Skin epidermis (tissue), 12 donors: ENCODE results near the gene COL23A1.

Source experiments
- H3K27ac ChIP-seq, 21 experiments: fragments of 200-600 bp; sonication (generic) in 11 of 21; one replicate each; pipeline ENCODE4 v1.5.0; 2020; ENCODE audit warnings: mild to moderate bottlenecking in 3 of 21, inconsistent platforms in 2 of 21, moderate library complexity in 2 of 21
- H3K4me3 ChIP-seq, 7 experiments: fragments of 200-600 bp; sonication (generic) in 2 of 7; one replicate each; pipeline ENCODE4 v1.5.0; 2020; ENCODE audit warnings: inconsistent platforms in 2 of 7, mild to moderate bottlenecking in 2 of 7, moderate library complexity in 1 of 7

COL23A1 gene

GRCh38 chr5:178590141-178590923 lies at the start of gene COL23A1:
COL23A1 (minus strand) TSS chr5:178590393.
- peak within 1 kb of the TSS in 7 of 21 experiments; percentile 1 to 45 (median 12) for H3K27ac ChIP-seq
- peak within 1 kb of the TSS; percentile 28 to 55 (median 38) for H3K4me3 ChIP-seq

- H3K27ac ChIP-seq = no peak overlapping the region
- H3K4me3 ChIP-seq = no peak overlapping the region
These were observed 47.3 kb upstream of the COL23A1 start for GRCh38 chr5:178637356-178638074.

GRCh38 chr5:178632285-178632684 lies 42.1 kb upstream of the COL23A1 start:
- no peak overlapping the region for H3K27ac ChIP-seq
- no peak overlapping the region for H3K4me3 ChIP-seq

GRCh38 chr5:178630951-178631350 lies 40.8 kb upstream of the COL23A1 start:
- no peak overlapping the region for H3K27ac ChIP-seq
- H3K4me3 ChIP-seq = no peak overlapping the region

GRCh38 chr5:178630475-178630930 lies 40.3 kb upstream of the COL23A1 start:
- Histone ChIP-seq H3K27ac (no peak overlapping the region), H3K4me3 (no peak overlapping the region)

GRCh38 chr5:178627259-178627598 lies 37.0 kb upstream of the COL23A1 start:
- peak overlapping the region in 20 of 21 experiments; percentile 61 to 100 (median 98) for H3K27ac ChIP-seq
- peak overlapping the region; percentile 62 to 95 (median 85) for H3K4me3 ChIP-seq

- peak within 1 kb of the TSS; percentile 62 to 95 (median 85) for H3K4me3 ChIP-seq
- peak within 1 kb of the TSS; percentile 87 to 100 (median 98) for H3K27ac ChIP-seq
These were observed 36.5 kb upstream of the COL23A1 start, which contains the start of gene CLK4 for GRCh38 chr5:178626484-178627258. CLK4 (minus strand) TSS chr5:178627050; CDS start chr5:178623416, 3,634 bp downstream.

- Histone ChIP-seq H3K27ac (peak overlapping the region; percentile 87 to 100 (median 98)), H3K4me3 (peak overlapping the region; percentile 62 to 95 (median 85))
These were observed 35.7 kb upstream of the COL23A1 start for GRCh38 chr5:178625679-178626483.

GRCh38 chr5:178624631-178625546 lies 34.7 kb upstream of the COL23A1 start:
- peak overlapping the region in 14 of 21 experiments; percentile 21 to 100 (median 98) for H3K27ac ChIP-seq

GRCh38 chr5:178622679-178623247 lies 32.6 kb upstream of the COL23A1 start:
- H3K27ac ChIP-seq = no peak overlapping the region
- H3K4me3 ChIP-seq = no peak overlapping the region

More at GRCh38 chr5:178624631-178625546, 34.7 kb upstream of the COL23A1 start:
- peak overlapping the region; percentile 62 to 95 (median 85) for H3K4me3 ChIP-seq

- Histone ChIP-seq H3K27ac (no peak overlapping the region), H3K4me3 (no peak overlapping the region)
These were observed 29.2 kb upstream of the COL23A1 start for GRCh38 chr5:178619390-178619789.

- H3K27ac ChIP-seq = no peak overlapping the region
- no peak overlapping the region for H3K4me3 ChIP-seq
These were observed 22.1 kb upstream of the COL23A1 start for GRCh38 chr5:178612299-178612698.

GRCh38 chr5:178606269-178606668 lies 16.1 kb upstream of the COL23A1 start:
- no peak overlapping the region for H3K4me3 ChIP-seq

GRCh38 chr5:178605788-178606187 lies 15.6 kb upstream of the COL23A1 start:
- no peak overlapping the region for H3K4me3 ChIP-seq
- no peak overlapping the region for H3K27ac ChIP-seq

More at GRCh38 chr5:178606269-178606668, 16.1 kb upstream of the COL23A1 start:
- H3K27ac ChIP-seq = no peak overlapping the region

GRCh38 chr5:178602752-178603151 lies 12.6 kb upstream of the COL23A1 start:
- no peak overlapping the region for H3K4me3 ChIP-seq
- no peak overlapping the region for H3K27ac ChIP-seq

- no peak overlapping the region for H3K4me3 ChIP-seq
- H3K27ac ChIP-seq = no peak overlapping the region
These were observed 5.6 kb upstream of the COL23A1 start for GRCh38 chr5:178595750-178596149.

- no peak overlapping the region for H3K4me3 ChIP-seq
- no peak overlapping the region for H3K27ac ChIP-seq
These were observed 5.0 kb upstream of the COL23A1 start for GRCh38 chr5:178595150-178595549.
